H54 (cell line): ENCODE data around the gene ZNF888.
"Not testable (repeated sequence)": the region's sequence is repeated elsewhere in the genome, so short reads cannot be mapped to it uniquely, and the experiment has no call there.

Source experiments
- DNase-seq: peaks from one replicate; pipeline ENCODE4 v3.0.0; 2011; ENCODE audit warnings: low spot score, mixed read lengths; ENCODE audit not compliant: insufficient read length
- FAIRE-seq: peaks from 3 replicates; lab custom pipeline; 2011; peaks lifted over from hg19 to GRCh38; lab: Jason Lieb, UNC
- POLR2A ChIP-seq: IDR thresholded peaks from 2 replicates; pipeline ENCODE4 v1.6.1; 2011; ENCODE audit warnings: low read depth, mild to moderate bottlenecking, low read length

ZNF888 gene

DNA sequence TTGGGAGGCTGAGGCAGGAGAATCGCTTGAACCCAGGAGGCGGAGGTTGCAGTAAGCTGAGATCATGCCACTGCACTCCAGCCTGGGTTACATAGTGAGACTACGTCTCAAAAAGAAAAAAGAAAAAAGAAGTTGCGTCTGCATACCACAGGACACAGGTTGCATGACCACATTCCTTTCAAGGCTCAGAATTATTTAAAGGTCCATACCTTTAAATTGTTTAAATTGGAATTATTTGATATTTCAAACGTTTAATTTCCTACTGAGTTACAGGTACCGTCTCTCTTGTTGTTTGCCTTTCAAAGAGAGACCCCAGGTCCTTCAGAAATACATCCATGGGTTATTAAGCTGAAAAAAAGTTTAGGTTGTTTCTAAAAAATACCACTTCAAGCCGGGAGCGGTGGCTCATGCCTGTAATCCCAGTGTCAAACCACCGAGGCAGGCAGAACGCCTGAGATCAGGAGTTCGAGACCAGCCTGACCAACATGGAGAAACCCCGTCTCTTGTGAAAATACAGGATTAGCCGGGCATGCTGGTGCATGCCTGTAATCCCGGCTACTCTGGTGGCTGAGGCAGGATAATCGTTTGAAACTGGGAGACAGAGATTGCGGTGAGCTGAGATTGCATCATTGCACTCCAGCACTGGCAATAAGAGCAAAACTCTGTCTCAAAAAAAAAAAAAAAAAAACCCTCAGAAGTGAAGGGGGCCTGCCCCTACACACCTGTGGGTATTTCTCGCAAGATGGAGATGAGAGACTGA is 20.8 kb upstream of the ZNF888 start:
- FAIRE-seq = no peak
- TF ChIP-seq POLR2A = no peak
- DNase-seq = no peak

DNA sequence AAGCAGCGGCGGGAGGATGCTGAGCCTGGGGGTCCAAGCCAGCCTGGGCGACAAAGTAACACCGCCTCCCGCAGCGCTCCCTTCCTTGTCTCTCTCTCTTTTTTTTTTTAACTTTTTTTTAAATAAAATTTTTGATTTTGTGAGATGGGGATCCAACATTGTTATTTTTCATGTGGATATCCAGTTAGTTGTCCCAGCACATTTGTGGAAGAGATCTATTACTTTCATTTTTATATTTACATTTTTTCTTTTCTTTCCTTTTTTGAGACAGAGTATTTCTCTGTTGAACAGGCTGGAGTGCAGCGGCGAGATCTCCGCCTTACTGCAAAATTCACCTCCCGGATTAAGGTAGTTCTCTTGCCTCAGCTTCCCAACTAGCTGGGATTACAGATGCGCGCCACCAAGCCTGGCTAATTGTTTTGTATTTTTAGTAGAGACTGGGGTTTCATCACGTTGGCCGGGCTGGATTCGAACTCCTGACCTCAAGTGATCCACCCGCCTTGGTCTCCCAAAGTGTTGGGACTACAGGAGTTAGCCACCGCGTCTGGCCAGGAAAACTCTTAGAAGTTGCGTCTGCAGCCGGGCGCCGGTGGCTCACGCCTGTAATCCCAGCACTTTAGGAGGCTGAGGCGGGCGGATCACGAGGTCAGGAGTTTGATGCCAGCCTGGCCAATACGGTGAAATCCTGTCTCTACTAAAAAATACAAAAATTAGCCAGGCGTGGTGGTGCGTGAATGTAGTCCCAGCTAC is 20.1 kb upstream of the ZNF888 start:
- FAIRE-seq = no peak
- no peak for DNase-seq
- TF ChIP-seq POLR2A = no peak

DNA sequence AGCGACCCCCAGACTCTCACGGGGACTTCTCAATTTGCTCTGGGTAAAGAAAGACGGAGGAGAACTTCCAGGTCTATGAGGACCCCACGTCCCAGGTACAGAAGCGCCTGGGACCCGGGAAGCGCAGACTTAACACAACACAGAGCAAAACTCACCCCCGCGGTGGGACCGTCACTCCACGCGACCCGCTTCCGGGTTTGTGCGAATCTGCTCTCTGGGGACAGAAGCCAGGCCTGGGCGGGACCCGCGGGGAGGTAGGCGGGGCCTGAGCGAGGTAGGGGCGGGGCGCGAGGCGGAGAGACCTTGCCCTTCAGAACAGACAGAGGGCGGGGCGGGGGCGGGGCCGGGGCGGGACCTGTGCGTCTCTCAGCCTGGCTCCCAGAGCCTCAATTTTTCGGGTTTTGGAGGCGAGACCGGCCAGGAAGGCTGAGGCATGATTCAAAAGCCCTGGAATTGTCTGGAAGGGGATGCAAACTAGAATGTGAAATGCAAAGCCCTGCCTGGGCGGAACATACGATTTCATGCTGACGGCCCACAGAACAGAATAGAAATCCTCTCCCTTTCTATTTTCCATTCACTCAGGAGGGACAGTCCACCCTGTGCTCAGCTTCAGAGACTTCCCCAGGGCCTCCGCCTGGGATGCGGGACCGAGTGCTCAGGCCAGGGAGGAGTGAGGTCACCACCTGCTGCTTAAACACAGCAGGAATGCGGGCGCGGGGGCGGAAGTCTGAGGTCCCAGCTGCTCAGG is 19.3 kb upstream of the ZNF888 start:
- DNase-seq (peak; percentile 83), FAIRE-seq (no peak)
- TF ChIP-seq POLR2A = peak; percentile 90

DNA sequence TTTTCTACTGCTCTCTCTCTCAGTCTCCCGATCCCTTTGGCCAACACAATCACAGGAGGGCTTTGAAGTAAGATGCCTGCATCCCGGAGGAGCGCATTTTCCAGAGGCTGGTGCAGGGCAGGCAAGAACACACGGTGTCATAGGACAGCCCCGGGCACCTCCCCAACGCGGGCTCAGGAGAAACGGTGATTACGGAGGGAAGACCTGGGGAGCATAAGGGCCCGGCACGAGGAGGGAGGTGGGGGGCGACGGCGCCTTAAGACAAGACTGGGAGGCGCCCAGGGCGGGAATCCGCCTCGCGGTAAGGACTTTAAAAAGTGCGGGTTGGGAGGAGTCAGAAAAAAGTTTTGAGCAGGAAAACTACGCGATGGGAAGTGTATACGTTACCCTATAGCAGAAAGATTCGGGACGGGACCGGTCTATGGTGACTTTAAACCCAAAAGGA is 18.7 kb upstream of the ZNF888 start:
- FAIRE-seq (no peak), DNase-seq (no peak)
- no peak for TF ChIP-seq POLR2A

DNA sequence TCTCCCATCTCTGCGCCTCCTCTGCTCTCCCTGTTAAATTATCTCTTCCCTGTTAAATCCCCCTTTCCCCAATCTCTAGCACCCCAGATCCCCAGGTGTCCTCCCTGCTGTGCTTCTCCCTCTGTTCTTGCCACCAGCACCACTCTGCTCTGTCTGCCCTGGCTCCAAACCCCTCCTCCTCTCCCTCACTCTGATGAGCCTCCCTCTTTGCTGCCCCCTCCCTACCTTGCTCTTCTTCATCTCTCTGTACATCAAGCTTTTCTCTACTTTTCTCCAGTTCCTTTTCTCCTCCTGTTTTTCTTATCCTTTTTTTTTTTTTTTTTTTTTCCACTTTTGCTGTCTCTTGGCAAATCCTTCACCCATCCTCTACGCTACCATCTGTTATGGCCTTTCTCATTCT is 18.3 kb upstream of the ZNF888 start:
- FAIRE-seq, DNase-seq: not testable (repeated sequence)

DNA sequence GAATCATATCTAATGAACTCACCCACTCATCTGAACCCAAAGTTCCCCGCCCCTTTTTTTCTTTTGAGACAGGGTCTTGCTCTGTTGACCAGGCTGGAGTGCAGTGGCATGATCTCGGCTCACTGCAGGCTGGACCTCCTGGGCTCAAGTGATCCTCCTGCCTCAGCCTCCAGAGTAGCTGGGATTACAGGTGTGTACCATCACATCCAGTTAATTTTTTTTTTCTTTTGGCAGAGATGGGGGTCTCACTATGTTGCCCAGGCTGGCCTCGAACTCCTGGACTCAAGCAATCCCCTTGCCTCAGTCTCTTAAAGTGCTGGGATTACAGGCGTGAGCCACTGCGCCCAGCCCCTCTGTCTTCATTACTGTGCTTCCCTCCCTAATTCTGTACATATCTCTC is 17.7 kb upstream of the ZNF888 start:
- not testable (repeated sequence) for FAIRE-seq, DNase-seq

DNA sequence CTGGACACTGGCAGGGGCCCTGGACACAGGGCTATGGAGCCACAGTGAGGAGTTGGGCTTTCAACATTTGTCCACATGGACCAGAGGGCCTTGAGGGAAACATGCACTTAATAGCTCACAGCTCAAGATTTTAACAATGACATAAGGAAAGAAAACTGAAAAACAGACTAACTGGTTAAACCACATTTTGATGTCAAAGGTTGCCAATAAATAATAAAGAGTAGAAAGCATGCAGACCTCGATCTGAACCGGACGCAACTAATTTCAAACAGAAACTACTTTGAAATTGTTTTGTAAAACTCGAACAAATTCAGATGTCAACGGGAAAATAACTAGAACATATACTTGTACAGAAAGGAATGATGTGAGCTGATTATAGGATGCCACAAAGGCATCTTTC is 15.5 kb upstream of the ZNF888 start:
- no peak for TF ChIP-seq POLR2A
- DNase-seq (no peak), FAIRE-seq (no peak)

DNA sequence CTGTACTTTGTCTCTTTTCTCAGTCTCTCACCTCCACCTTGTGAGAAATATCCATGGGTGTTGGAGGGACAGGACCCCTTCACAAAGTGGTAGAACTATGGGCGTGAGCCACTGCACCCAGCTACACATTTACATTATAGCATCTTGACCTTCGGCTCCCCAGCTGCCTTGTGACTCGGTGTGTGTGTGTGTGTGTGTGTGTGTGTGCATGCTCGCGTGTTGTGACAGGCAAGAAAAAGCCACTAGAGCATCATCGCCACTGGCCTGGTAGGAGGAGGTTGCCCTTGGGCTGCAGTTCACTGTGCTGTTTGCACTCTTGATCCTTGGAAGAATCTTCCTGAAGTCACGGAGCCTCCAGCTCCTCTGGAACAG is 13.7 kb upstream of the ZNF888 start:
- DNase-seq (no peak), FAIRE-seq (no peak)
- no peak for TF ChIP-seq POLR2A

DNA sequence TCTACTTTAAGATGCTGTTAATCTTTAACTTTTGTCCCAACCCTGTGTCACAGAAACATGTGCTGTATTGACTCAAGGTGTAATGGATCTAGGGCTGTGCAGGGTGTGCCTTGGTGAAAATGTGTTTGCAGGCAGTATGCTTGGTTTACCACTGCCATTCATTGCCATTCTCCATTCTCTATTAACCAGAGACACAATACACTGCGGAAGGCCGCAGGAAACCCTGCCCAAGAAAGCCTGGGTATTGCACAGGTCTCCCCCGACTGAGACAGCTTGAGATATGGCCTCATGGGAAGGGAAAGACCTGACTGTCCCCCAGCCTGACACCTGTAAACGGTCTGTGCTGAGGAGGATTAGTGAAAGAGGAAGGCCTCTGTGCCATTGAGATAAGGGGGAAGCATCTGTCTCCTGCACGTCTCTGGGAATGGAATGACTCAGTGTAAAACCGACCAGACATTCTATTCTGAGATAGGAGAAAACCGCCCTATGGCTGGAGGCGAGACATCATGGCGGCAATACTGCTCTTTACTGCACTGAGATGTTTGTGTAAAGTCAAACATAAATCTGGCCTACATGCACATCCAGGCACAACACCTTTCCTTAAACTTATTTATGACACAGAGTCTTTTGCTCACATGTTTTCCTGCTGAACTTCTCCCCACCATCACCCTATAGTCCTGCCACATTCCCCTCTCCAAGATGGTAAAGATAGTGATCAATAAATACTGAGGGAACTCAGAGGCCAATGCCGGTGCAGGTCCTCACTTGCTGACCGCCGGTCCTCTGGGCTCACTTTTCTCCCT is 13.1 kb upstream of the ZNF888 start:
- FAIRE-seq (no peak), DNase-seq (no peak)
- no peak for TF ChIP-seq POLR2A

DNA sequence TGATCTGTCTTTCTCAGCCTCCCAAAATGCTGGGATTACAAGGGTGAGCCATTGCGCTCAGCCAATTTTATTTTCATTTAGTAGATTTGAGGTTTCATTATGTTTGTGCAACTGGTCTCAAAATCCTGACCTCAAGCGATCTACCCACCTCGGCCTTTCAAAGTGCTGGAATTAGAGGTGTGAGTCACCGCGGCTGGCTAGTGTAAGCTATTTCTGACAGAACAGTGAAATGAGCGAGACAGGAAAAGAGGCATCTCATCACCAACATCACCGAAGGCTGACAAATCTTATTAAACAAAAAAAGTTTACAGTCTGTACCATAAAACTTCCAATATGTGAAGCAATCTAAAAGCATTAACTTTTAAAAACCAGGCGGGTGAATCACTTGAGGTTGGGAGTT is 12.2 kb upstream of the ZNF888 start:
- DNase-seq (peak; percentile 43), FAIRE-seq (no peak)
- TF ChIP-seq POLR2A = no peak

DNA sequence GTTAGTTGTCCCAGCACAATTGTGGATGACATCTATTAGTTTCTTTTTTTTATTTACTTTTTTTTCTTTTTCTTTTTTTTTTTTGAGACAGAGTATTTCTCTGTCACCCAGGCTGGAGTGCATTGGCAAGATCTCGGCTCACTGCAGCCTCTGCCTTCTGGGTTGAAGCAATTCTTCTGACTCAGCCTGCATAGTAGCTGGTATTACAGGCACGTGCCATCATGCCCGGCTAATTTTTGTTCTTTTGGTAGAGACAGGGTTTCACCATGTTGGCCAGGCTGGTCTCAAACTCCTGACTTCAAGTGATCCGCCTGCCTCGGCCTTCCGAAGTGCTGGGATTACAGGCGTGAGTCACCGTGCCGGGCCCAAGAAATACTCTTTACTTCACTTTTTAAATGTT is 1.4 kb upstream of the ZNF888 start:
- DNase-seq, FAIRE-seq: not testable (repeated sequence)

DNA sequence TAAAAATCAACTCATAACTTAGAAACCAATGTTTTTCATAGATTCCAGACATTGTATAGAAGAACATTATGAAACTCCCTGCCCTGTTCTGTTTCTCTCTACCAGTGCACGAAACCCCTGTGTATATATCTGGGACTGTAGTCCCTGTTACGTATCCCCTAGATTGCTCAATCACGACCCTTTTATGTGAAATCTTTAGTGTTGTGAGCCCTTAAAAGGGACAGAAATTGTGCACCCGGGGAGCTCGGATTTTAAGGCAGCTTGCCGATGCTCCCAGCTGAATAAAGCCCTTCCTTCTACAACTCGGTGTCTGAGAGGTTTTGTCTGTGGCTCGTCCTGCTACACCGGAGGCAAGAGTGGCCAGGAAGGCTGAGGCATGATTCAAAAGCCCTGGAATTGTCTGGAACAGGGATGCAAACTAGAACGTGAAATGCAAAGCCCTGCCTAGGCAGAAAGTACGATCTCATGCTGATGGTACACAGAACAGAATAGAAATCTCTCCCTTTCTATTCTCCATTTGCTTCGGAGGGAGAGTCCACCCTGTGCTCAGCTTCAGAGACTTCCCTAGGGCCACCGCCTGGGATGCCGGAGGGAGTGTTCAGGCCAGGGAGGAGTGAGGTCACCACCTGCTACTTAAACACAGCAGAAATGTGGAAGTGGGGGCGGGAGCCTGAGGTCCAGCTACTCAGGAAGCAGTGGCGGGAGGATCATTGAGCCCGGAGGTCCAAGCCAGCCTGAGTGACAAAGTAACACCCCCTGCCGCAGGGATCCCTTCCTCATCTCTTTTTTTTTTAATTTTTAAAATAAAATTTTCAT is 758 bp upstream of the ZNF888 start:
- FAIRE-seq (no peak), DNase-seq (peak; percentile 18)
- TF ChIP-seq POLR2A = no peak

DNA sequence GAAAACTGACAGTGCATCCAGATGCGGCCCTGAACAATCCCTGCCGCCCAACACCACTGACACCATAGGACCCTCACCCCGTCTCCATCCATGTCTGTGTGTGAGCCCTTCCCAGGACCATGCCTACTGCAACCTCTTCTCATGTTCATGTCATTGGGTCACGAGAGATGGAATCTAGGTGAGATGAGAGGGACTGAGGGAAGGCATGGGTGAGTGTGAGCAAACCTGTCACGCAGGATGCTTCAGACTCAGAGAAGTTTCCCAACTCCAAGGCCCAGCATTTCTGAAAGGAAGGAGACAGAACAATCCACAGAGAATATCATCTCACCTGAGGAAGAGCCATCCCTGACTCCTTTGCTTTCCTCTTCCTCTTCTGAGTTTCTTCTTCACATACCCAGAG is 5.7 kb downstream of the ZNF888 start:
- FAIRE-seq (no peak), DNase-seq (no peak)
- TF ChIP-seq POLR2A = no peak
